DND-41 (cell line): ENCODE measurements around the gene NKD1.

Source experiments
- ATAC-seq: fragments of 200-7000 bp; cut with Tn5 transposase; 3 replicates; pipeline ENCODE4 v1.9.1; 2021; ENCODE audit warnings: low read depth; ENCODE audit not compliant: insufficient read depth
- DNase-seq: peaks from one replicate; pipeline ENCODE4 v3.0.0-alpha.2; 2020
- H2AFZ ChIP-seq: 2 replicates; pipeline ENCODE4 v1.6.0; 2012; ENCODE audit warnings: low read depth, low read length
- H3K27ac ChIP-seq: 2 replicates; pipeline ENCODE4 v1.5.1; 2012; ENCODE audit warnings: low read length, inconsistent platforms
- H3K27me3 ChIP-seq: fragments of 200-600 bp; sonication (generic); 2 replicates; pipeline ENCODE4 v1.6.0; 2012; ENCODE audit warnings: low read length, mild to moderate bottlenecking, inconsistent platforms; ENCODE audit not compliant: insufficient read depth, poor library complexity
- H3K36me3 ChIP-seq: 2 replicates; pipeline ENCODE4 v1.5.1; 2012; ENCODE audit warnings: low read length, inconsistent platforms; ENCODE audit not compliant: insufficient read depth
- H3K4me1 ChIP-seq: 2 replicates; pipeline ENCODE4 v1.5.1; 2012; ENCODE audit warnings: mild to moderate bottlenecking, low read length; ENCODE audit not compliant: insufficient read depth
- H3K4me2 ChIP-seq: 2 replicates; pipeline ENCODE4 v1.6.0; 2012; ENCODE audit warnings: mild to moderate bottlenecking, moderate library complexity, low read length, inconsistent platforms; ENCODE audit not compliant: insufficient read depth
- H3K4me3 ChIP-seq, 2 experiments: fragments of 200-600 bp in 1 of 2; shearing (Covaris generic) in 1 of 2; 2 replicates each; pipeline ENCODE4 v1.5.1; 2012 to 2016; ENCODE audit warnings: inconsistent platforms in 2 of 2, low read length in 2 of 2, mild to moderate bottlenecking in 2 of 2, low read depth in 1 of 2, moderate library complexity in 1 of 2
- H3K79me2 ChIP-seq: 2 replicates; pipeline ENCODE4 v1.6.0; 2012; ENCODE audit warnings: low read length, inconsistent platforms; ENCODE audit not compliant: insufficient read depth
- H3K9ac ChIP-seq: 2 replicates; pipeline ENCODE4 v1.6.0; 2012; ENCODE audit warnings: low read depth, mild to moderate bottlenecking, inconsistent platforms, low read length, moderate library complexity
- H3K9me3 ChIP-seq: 2 replicates; pipeline ENCODE4 v1.5.1; 2012; ENCODE audit warnings: low read length, moderate library complexity, mild to moderate bottlenecking, inconsistent platforms; ENCODE audit not compliant: insufficient read depth, severe bottlenecking
- H4K20me1 ChIP-seq: 2 replicates; pipeline ENCODE4 v1.6.0; 2012; ENCODE audit warnings: low read length; ENCODE audit not compliant: insufficient read depth
- EZH2 ChIP-seq: IDR thresholded peaks from 3 replicates; pipeline ENCODE4 v1.6.1; 2012; ENCODE audit warnings: borderline replicate concordance, low read depth, mild to moderate bottlenecking, moderate library complexity, low read length, inconsistent platforms; ENCODE audit not compliant: severe bottlenecking
- TF ChIP-seq, protein P1 (sequence below): IDR thresholded peaks from 2 replicates; pipeline ENCODE4 v1.5.1; 2012; ENCODE audit warnings: borderline replicate concordance, low read length, moderate library complexity, mild to moderate bottlenecking; ENCODE audit not compliant: poor library complexity, severe bottlenecking; ENCODE audit errors: extremely low read depth

NKD1 gene

DNA sequence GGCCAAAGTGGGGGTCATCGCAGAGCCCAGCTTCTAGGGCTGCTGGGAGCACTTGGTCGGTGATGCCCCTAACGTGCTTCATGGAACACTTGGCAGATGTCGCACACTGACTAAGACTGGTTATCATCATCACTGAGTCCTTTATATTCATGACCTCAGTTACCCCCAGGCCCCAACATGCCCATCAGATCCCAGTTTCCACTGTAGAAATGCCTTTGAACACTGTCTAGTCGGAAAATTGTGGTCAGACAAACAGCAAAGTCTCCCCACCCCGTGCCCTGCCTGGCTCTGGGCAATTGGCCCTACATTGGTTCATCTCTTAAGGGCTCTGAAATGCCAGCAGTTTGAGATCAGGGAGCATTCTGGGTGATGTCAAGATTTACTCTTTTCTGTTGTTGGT is 51.3 kb downstream of the NKD1 start:
- Histone ChIP-seq H3K4me1 (0 out of 2 replicates have a peak, but pooled peaks cover 6% of the 10 kb centered on the region), H2AFZ (no peak overlapping the region), H3K36me3 (no peaks in the 10 kb centered on the region), H4K20me1 (peaks cover 10% of the 10 kb centered on the region; the same call in 1 of the 2 replicates), H3K9ac (no peak overlapping the region), H3K79me2 (no peaks in the 10 kb centered on the region), H3K9me3 (no peaks in the 10 kb centered on the region), H3K4me3 (no peak overlapping the region), H3K4me2 (no peak overlapping the region), H3K27me3 (peaks cover 2% of the 10 kb centered on the region), H3K27ac (no peak overlapping the region)
- ATAC-seq (no peak), DNase-seq (no peak)
- TF ChIP-seq EZH2 = no peak
- TF ChIP-seq, protein P1, sequence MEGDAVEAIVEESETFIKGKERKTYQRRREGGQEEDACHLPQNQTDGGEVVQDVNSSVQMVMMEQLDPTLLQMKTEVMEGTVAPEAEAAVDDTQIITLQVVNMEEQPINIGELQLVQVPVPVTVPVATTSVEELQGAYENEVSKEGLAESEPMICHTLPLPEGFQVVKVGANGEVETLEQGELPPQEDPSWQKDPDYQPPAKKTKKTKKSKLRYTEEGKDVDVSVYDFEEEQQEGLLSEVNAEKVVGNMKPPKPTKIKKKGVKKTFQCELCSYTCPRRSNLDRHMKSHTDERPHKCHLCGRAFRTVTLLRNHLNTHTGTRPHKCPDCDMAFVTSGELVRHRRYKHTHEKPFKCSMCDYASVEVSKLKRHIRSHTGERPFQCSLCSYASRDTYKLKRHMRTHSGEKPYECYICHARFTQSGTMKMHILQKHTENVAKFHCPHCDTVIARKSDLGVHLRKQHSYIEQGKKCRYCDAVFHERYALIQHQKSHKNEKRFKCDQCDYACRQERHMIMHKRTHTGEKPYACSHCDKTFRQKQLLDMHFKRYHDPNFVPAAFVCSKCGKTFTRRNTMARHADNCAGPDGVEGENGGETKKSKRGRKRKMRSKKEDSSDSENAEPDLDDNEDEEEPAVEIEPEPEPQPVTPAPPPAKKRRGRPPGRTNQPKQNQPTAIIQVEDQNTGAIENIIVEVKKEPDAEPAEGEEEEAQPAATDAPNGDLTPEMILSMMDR = no peak

DNA sequence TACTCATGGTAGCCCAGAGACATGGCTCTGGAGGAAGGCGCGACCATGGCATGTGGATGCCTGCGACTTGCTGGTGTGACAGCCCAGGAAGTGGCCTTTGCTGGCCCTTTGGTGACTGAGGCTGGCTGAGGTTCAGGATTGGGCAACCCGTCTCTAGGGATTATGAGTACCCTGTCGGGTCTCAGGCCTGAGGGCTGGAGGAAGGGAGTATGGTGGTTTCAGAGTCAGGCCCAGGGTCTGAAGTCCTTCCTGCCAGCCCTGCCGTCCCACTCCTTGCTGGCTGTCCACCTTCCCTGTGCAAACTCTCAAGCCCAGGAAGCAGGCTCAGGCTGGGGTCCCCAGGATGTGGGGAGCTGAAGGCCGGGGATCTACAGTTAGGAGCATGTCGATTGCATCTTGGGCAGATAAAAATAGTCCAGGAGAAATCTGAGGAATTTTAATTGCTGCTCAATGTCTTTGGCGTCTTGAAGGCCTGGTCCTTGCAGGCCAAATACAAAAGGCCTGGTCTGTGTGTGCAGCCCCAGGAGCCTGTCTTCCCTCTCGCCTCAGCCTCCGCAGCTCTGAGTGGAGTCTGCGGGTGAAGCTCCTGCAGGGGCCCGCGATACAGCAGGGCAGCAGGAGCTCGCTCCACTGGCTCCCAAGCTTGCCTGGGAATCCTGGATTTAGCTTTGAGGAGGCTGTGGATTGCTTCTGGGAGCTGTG is 52.5 kb downstream of the NKD1 start:
- Histone ChIP-seq H3K36me3 (no peaks in the 10 kb centered on the region), H3K79me2 (no peaks in the 10 kb centered on the region), H3K4me2 (no peak overlapping the region), H3K4me1 (0 out of 2 replicates have a peak, but pooled peaks cover 6% of the 10 kb centered on the region), H3K27me3 (peaks cover 2% of the 10 kb centered on the region), H4K20me1 (peaks cover 13% of the 10 kb centered on the region; the same call in 1 of the 2 replicates), H3K9me3 (no peaks in the 10 kb centered on the region), H3K9ac (no peak overlapping the region), H2AFZ (no peak overlapping the region), H3K27ac (no peak overlapping the region), H3K4me3 (no peak overlapping the region)
- TF ChIP-seq, protein P1 = no peak
- TF ChIP-seq EZH2 = no peak
- ATAC-seq = no peak
- DNase-seq = no peak

DNA sequence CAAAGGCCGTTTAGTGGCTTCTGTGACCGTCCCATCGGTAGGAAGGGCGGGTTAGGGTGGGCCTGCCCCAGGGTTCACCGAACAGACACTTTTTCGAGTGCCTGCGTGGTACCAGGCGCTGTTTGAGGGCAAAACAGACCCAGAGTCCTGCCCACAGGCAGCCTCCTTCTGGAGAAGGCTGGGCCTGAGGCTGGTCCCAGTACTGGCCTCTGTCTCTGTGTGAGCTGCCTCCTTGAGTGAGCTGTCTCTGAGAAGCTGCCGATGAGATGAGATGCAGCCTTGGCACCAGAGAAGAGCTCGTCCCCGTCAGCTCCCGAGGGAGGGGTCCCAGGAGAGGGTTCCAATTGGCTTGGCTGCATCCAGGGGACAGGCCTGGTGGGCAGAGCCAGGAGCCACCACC is 53.1 kb downstream of the NKD1 start:
- 0 out of 2 replicates have a peak, but pooled peaks cover 6% of the 10 kb centered on the region for H3K4me1 ChIP-seq
- H3K27ac ChIP-seq = no peak overlapping the region
- no peak for DNase-seq
- no peak overlapping the region for H3K4me2 ChIP-seq
- ATAC-seq = no peak
- no peaks in the 10 kb centered on the region for H3K79me2 ChIP-seq
- TF ChIP-seq, protein P1 = no peak
- no peak for TF ChIP-seq EZH2
- no peaks in the 10 kb centered on the region for H3K9me3 ChIP-seq
- H2AFZ ChIP-seq = no peak overlapping the region
- H3K27me3 ChIP-seq = no peaks in the 10 kb centered on the region
- H3K36me3 ChIP-seq = no peaks in the 10 kb centered on the region
- H3K9ac ChIP-seq = no peak overlapping the region
- H4K20me1 ChIP-seq = peaks cover 13% of the 10 kb centered on the region; the same call in 1 of the 2 replicates
- H3K4me3 ChIP-seq = no peak overlapping the region
